HG03108 (cell line): ENCODE data around the gene CELSR1.
"Not testable (repeated sequence)": the region's sequence is repeated elsewhere in the genome, so short reads cannot be mapped to it uniquely, and the experiment has no call there.

Experiments used
- ATAC-seq: cut with Tn5 transposase; IDR thresholded peaks from one replicate; pipeline ENCODE4 v1.9.1; 2021; ENCODE audit warnings: moderate library complexity; ENCODE audit not compliant: unreplicated experiment

CELSR1 gene

GRCh38 chr22:46513908-46514550 lies 23.4 kb downstream of the CELSR1 start:
- no peak for ATAC-seq

- ATAC-seq, result no peak
Observed at GRCh38 chr22:46512683-46513082, 24.7 kb downstream of the CELSR1 start.

- ATAC-seq, result no peak
Observed at GRCh38 chr22:46512039-46512370, 25.4 kb downstream of the CELSR1 start.

- no peak for ATAC-seq
Observed at GRCh38 chr22:46511151-46512038, 26.0 kb downstream of the CELSR1 start.

GRCh38 chr22:46509416-46510089 lies 27.9 kb downstream of the CELSR1 start:
- no peak for ATAC-seq

GRCh38 chr22:46508491-46508999 lies 28.9 kb downstream of the CELSR1 start:
- no peak for ATAC-seq

- ATAC-seq, result no peak
Observed at GRCh38 chr22:46507451-46508425, 29.7 kb downstream of the CELSR1 start.

GRCh38 chr22:46504584-46504983 lies 32.8 kb downstream of the CELSR1 start:
- ATAC-seq, result no peak

- ATAC-seq, result no peak
Observed at GRCh38 chr22:46502440-46503175, 34.8 kb downstream of the CELSR1 start.

- no peak for ATAC-seq
Observed at GRCh38 chr22:46501701-46502100, 35.7 kb downstream of the CELSR1 start.

- ATAC-seq, result not testable (repeated sequence)
Observed at GRCh38 chr22:46501265-46501664, 36.2 kb downstream of the CELSR1 start.

- no peak for ATAC-seq
Observed at GRCh38 chr22:46500201-46500600, 37.2 kb downstream of the CELSR1 start.

- ATAC-seq, result no peak
Observed at GRCh38 chr22:46499805-46500189, 37.6 kb downstream of the CELSR1 start.

- no peak for ATAC-seq
Observed at GRCh38 chr22:46491946-46492345, 45.5 kb downstream of the CELSR1 start.

- no peak for ATAC-seq
Observed at GRCh38 chr22:46490538-46490937, 46.9 kb downstream of the CELSR1 start.

GRCh38 chr22:46486996-46487717 lies 50.3 kb downstream of the CELSR1 start:
- ATAC-seq, result no peak

GRCh38 chr22:46484861-46485595 lies 52.4 kb downstream of the CELSR1 start:
- ATAC-seq, result no peak

GRCh38 chr22:46484156-46484860 lies 53.1 kb downstream of the CELSR1 start:
- no peak for ATAC-seq
